Amniotic stem cell (primary cell): Measurements from ENCODE around the gene SUPT6H.
"Not testable (repeated sequence)": the region's sequence is repeated elsewhere in the genome, so short reads cannot be mapped to it uniquely, and the experiment has no call there.

Experiments used
- DNase-seq: peaks from one replicate; lab custom pipeline; 2025; lab: John Stamatoyannopoulos, UW

The SUPT6H gene

DNA sequence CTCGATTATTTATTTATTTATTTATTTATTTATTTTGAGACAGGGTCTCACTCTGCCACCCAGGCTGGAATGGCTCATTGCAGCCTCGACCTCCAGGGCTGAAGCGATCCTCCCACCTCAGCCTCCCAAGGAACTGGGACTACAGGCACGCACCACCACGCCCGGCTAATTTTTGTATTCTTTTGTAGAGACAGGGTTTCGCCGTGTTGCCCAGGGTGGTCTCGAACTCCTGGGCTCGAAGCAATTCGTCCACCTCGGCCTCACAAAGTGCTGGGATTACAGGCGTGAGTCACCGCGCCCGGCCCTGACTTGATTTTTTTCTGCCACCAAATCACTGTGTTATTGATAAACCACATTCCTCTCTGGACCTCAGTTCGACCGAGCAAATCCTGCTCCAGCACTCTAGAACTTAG is 57.0 kb downstream of the SUPT6H start:
- DNase-seq = no peak

DNA sequence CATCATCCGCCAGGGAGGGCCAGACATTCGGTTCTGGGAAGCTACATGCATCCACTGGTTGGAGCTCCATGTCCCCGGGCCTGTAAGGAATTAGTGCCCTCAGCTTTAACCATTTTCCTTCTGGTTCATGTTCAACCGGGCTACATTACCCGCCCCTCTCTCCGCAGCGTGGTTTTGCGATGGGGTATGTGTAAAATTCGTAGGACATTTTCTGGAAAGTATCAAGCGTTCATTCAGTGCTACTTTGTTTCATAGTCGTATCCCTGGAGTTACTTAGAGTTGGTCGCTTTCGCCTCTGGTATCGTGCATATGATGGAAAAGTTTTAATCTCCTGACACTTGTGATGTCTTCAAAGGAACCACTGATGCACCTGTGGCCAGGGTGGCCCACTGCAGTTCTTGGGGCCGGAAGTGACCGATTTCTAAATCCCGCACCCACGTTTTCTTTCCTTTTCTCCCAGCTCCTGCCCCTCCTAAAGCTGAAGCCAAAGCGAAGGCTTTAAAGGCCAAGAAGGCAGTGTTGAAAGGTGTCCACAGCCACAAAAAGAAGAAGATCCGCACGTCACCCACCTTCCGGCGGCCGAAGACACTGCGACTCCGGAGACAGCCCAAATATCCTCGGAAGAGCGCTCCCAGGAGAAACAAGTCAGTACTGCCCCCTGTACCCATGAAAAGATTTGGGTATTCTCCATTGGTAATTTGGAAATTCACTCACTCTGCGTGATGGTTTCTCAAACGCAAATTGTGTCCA is 58.4 kb downstream of the SUPT6H start:
- no peak for DNase-seq

DNA sequence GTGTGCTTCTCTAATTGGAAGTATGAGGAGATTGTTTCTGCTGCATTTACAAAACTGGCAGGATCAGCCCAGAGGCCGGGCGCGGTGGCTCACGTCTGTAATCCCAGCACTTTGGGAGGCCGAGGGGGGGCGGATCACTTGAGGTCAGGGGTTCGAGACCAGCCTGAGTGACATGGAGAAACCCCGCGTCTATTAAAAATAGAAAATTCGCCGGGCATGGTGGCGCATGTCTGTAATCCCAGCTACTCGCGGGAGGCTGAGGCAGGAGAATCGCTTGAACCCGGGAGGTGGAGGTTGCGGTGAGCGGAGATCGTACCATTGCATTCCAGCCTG is 59.0 kb downstream of the SUPT6H start:
- DNase-seq = not testable (repeated sequence)

DNA sequence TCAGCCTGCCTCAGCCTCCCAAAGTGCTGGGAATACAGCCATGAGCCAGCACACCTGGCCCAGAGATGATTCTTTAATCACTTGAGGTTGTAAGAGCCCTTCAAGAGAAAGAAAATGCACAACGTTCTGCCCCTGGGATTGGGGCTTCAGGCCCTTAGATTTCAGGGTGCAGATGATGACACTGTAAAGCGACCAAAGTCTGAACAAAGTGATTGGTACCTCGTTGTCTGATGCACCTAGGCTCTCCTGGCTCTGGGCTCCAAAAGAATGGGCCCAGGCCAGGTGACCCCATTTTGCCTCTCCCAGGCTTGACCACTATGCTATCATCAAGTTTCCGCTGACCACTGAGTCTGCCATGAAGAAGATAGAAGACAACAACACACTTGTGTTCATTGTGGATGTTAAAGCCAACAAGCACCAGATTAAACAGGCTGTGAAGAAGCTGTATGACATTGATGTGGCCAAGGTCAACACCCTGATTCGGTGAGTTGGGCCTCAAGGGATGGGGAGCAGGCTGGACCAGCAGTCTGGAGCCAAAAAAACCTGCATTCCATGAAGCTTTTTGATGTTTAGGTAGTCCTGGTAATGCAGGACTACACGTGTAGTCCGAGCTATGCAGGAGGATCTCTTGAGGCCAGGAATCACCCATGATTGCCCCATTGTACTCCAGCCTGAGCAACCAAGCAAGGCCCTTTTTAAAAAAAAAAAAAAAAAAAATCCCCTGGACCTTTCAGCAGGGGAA is 60.6 kb downstream of the SUPT6H start:
- no peak for DNase-seq

DNA sequence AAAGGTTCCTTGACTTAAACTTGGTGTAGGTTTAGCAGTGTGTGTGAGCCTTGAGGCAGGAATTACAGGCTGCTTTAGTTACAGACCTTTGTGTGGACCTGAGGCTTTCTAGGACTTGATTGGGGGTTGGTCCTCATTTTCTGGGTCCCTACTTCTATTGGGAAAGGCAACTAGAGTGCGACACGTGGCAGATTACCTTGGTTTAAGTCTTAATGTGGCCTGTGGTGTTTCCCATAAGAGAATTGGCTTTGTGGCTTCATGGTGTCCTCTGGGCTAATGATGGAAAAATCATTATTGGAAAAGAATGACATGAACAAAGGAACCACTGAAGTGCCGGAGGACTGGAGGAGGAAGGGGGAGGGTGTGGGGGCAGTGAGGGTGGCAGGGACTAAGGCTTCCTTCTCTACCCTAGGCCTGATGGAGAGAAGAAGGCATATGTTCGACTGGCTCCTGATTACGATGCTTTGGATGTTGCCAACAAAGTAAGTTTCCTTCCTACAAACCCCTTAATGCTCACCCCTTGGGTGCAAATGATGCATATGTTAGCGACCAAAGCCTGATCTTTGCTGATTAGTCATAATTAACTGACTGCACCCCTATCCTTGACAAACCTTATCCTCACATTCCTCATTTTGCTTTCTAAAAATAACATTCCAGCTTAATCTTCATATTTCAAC is 61.3 kb downstream of the SUPT6H start:
- no peak for DNase-seq

DNA sequence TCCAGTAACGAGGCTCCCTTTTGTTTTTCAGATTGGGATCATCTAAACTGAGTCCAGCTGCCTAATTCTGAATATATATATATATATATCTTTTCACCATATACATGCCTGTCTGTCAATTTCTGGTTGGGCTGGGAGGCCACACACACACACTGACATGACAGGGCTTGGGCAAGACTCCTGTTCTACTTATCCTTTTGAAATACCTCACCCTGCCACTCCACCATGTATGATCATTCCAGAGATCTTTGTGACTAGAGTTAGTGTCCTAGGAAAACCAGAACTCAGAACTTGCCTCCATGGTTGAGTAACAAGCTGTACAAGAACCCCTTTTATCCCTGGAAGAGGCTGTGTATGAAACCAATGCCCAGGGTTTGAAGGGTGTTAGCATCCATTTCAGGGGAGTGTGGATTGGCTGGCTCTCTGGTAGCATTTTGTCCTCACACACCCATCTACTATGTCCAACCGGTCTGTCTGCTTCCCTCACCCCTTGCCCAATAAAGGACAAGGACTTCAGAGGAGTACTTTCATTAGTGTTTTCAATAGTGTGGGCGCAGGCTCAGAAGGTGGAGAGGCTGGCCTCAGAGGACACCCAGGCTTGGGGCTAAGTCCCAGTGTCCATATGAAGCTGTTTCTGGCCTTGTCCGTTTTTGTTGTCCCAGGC is 62.0 kb downstream of the SUPT6H start:
- not testable (repeated sequence) for DNase-seq

DNA sequence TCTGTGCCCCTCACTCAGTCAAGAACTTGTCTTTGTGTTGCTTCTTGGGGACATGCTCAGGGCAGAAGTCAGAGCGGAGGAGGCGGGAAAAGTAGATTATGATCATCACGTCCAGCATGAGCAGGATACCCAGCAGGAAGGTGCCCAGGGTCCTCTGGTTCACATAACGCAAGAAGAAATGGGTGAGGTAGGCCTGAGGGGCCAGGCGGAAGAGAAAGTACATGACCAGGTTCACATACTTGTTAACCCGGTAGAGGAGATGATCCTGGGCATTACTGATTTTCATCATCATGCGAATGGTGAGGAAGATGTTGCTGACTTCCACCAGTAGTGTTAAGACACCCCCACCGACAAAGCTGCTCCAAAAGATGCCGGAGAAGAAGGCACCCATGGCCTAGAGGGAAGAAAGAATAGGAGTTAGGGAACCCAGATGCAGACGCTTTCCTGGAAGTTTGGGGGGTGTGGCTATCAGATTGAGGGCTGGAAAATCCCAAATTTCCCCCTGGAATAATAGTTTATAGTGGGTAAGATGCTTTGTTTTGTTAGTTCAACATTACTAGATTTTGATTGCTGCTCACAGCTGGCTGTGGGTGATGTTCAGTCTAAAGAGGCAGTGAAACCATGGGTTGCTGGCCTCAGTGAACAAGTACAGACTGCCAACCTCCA is 62.6 kb downstream of the SUPT6H start:
- no peak for DNase-seq

DNA sequence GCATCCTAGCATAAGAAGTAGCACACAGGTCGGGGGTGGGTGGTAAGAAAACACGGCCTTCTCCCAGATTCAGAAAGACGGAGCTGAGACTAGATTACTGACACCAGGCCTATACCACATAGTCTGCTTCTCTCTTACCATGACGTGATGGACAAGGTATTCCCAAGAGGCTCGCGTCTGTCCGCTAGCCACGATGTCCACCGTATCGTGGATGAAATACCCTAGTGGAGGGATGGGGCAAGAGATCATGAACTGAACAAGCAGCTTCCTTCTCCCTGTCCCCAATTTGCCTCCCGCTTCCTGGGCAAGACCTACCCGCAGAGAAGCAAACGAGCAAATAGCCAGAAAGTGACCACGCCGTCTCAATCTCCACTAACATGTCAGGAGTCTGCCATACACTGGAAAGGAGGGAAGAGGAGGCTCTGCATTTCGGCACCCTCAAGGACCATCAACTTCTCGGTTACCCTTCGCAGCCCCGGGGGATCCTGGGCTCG is 63.2 kb downstream of the SUPT6H start:
- no peak for DNase-seq

DNA sequence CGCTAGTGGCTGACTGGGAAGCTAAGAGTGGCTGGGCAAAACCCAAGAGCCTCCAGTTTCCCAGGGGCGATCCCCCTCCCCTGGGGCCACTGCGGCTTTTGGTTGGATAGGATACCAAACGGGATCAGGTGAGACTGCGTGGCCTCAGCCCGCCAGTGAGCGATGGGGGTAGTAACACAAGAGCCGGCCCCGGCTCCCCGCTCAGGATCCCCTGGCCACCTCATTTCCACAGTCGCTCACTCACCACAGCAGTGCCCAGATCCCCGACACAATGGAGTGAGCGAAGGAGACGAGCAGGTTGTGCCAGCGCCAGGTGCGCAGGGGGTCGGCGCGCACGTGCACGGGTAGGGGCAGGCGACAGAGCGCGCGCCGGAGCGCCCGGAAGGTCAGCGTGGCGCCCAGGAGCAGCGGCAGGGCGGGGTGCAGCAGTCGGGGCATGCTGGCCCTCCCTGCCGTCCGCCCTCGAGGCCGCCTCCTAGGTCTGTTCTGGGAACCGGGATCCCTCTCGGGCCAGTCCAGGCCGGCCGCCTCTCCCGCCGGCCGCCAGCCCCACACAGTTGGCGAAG is 63.7 kb downstream of the SUPT6H start:
- no peak for DNase-seq

DNA sequence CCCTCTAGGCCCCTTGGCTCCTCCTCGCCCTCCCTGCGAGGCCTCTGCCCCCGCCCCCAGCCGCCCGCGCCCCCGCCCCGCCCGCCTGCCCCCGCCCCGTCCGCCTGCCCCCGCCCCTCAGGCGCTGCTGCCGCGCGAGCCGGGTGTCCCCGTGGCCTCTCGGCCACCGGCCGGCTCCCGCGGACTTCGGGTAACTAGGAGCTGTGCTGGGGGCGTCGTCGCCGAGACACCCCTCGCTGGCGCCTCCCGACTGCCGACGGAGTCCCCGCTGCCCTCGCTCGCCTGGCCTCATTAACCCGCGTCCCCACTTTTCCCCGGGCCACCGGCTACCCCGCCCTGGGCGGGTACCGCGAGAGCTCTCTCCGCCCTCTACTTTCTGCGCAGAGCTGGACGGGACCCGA is 64.2 kb downstream of the SUPT6H start, which contains the start of gene TLCD1:
TLCD1 (minus strand) TSS at position 8 of the 401 bp plus-strand sequence. CDS start 136 bp downstream, outside the sequence.
- peak; percentile 68 for DNase-seq

DNA sequence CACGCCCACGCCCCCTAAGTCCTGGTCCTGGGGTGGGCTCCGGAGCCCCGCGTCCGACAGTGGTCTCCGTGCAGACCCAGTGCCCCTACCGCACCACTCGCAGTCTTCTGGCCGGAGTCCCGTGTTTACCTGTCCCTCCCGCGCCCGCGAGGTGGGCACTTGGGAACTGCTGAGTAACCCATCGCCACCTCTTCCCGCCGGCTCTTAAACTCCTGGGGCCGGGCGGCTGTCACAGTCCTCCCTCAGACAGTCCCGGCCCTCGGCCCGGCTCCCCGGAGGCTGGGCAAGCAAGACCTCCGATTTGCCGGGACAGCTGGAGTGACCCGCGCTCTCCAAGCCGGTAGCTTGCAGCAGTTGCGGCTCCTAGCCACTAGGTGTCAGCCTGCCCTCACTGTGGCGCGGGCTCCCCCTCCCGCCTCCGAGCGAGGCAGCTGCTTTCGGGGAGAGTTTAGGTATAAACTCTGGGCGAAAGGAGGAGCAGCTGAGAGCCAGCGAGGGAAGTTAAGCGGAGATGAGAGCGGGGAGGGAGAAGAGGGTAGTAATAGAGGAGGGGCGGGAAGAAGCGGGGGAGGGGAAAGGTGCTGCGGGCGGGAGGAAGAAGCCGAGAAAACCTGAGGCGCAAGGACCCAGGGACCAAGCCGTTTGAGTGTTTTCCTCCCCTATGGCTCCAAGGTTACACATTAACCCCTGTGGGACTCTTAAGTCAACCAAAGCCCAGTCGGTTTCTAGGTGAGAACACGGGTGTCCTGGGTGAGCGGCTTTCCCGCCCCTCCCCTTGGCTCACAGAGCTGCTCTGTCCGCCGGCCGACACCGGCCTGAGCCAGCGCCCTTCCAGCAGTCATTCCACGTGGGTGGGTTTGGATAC is 64.9 kb downstream of the SUPT6H start:
- DNase-seq = peak; percentile 88

DNA sequence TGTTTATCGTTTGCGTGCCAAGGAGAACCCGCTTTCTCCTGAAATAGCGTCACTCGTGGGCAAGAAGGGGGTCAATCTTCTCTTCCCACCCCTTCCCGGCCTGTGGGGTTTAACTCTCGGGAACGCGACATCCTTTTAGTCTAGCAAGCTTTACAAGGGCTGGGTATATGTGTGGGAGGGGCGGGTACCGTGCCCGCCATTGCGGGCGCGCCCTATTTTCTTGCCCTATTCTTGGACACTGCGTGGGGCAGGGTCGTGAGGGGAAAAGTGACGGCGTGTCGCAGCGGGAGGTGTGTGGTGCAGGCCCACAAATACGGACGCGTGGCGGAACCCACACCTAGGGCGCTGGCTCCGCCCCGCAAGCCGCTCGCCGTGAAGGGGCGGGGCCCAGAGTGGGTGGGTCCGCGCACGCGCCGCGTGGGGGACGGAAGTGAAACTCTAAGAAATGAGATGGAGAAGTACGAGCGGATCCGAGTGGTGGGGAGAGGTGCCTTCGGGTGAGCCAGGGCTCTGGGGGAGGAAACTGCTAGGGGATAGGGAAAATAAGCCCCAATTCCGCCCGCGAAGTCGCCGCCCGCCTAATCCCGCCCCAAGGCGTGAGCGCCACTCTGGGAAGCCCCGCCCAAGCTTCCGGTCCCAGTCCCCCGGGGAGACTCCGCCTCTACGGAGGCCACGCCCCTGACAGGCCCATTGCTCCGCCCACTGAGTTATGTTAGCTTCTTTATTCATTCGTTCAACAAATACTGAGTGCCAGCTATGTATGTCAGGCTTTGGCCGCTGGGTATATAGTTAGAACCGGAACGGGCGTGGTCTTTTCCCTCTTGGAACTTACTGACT is 66.6 kb downstream of the SUPT6H start, which contains the start of gene NEK8:
NEK8 (plus strand) TSS at position 425 of the 837 bp plus-strand sequence; CDS start at position 451, 26 bp downstream.
- DNase-seq = peak; percentile 91

DNA sequence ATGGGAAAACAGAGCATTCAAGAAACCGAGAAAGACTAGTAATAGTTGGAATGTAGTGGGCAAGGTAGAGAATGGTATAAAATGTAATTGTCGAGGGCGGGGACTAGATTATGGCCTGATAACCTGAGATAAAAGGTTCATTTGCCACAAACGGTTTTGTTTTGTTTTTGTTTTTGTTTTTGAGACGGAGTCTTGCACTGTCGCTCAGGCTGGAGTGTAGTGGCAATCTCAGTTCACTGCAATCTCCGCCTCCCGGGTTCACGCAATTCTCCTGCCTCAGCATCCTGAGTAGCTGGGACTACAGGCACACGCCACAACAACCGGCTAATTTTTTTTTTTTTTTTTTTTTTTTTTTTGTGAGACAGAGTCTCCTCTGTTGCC is 67.9 kb downstream of the SUPT6H start:
- DNase-seq = no peak

DNA sequence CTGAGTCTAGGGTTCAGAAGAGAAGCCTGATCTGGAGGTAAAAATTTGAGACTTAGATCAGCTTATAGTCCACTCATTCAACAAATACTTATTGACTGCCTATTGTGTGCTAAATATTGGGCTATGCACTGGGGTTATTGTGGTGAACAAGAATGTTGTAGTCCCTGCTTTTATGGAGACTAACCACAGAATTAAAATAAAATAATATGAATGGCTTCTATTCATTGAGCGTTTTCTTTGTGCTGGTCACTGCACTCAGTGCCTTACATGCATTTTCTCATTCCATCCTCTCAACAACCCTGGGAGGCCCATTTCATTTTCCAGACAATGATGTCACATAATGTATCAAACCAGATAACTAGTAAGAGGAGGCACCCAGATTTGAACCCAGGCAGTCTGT is 71.3 kb downstream of the SUPT6H start:
- DNase-seq = no peak

DNA sequence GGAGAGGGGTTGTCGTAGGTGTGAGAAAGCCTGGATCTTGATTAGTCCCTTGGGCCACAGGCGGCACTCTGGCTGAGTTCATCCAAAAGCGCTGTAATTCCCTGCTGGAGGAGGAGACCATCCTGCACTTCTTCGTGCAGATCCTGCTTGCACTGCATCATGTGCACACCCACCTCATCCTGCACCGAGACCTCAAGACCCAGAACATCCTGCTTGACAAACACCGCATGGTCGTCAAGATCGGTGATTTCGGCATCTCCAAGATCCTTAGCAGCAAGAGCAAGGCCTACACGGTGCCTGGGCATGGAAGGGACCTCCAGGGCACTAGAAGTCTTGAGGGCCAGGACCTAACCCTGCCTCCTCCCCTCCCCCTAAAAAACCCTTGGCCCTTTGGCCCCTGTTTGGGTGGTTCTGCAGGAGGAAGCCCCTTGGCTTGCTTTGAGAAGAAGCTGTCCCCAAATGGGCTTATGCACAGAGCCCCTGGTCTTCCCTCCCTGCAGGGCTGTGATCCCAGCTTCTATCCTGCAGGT is 72.8 kb downstream of the SUPT6H start:
- DNase-seq = no peak

DNA sequence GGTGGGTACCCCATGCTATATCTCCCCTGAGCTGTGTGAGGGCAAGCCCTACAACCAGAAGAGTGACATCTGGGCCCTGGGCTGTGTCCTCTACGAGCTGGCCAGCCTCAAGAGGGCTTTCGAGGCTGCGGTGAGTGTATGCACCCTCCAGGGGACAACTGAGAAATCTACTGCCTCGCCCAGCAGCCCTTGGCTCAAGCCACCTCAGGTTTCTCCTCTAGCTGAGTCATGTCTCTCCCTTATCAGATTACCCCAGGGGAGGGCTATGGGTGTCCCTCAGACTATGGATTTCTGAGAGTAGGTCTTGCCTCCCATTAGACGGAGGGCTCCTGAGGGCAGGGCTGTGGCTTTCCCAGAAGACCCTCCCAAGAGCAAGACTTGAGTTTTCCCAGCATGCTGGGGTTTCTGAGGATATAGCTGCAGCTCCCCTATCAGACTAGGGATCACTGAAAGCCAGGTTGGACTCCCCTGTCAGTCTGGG is 73.3 kb downstream of the SUPT6H start:
- no peak for DNase-seq

DNA sequence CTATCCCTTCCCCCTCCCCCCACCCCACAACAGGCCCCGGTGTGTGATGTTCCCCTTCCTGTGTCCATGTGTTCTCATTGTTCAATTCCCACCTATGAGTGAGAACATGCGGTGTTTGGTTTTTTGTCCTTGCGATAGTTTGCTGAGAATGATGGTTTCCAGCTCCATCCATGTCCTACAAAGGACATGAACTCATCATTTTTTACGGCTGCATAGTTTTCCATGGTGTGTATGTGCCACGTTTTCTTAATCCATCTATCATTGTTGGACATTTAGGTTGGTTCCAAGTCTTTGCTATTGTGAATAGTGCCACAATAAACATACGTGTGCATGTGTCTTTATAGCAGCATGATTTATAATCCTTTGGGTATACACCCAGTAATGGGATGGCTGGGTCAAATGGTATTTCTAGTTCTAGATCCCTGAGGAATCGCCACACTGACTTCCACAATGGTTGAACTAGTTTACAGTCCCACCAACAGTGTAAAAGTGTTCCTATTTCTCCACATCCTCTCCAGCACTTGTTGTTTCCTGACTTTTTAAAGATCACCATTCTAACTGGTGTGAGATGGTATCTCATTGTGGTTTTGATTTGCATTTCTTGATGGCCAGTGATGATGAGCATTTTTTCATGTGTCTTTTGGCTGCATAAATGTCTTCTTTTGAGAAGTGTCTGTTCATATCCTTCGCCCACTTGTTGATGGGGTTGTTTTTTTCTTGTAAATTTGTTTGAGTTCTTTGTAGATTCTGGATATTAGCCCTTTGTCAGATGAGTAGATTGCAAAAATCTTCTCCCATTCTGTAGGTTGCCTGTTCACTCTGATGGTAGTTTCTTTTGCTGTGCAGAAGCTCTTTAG is 74.1 kb downstream of the SUPT6H start:
- DNase-seq = not testable (repeated sequence)

DNA sequence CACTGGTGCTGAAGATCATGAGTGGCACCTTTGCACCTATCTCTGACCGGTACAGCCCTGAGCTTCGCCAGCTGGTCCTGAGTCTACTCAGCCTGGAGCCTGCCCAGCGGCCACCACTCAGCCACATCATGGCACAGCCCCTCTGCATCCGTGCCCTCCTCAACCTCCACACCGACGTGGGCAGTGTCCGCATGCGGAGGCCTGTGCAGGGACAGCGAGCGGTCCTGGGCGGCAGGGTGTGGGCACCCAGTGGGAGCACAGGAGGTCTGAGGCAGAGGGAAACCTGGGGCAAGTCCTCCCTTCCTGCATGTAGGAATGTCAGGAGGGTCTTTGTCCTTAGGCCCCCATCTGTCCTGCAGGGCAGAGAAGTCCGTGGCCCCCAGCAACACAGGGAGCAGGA is 75.3 kb downstream of the SUPT6H start:
- no peak for DNase-seq
